A549 treated with AZD2906 at 1 μM for 4 hours (cell line): Measurements from ENCODE around the gene SLC7A7. TPM values are rescaled to one million over a fixed set of nuclear protein-coding genes. Genes with fewer than 3 reads are reported as not detected.

Experiments used
- total RNA-seq: library from RNA; stranded (reverse); fragments of 200-300 nt; extraction: Qiagen RNA extraction; gene quantifications from 5 replicates; pipeline ENCODE4 v1.2.3, GENCODE V29; 2022

SLC7A7 gene
- 18.9 to 31.0 TPM (median 23.9 TPM) in 5 replicates for total RNA-seq

GRCh38 chr14:22814941-22815713 lies at the start of gene SLC7A7:
SLC7A7 (minus strand) TSS chr14:22815435; CDS start chr14:22813398, 2,037 bp downstream.

DNA sequence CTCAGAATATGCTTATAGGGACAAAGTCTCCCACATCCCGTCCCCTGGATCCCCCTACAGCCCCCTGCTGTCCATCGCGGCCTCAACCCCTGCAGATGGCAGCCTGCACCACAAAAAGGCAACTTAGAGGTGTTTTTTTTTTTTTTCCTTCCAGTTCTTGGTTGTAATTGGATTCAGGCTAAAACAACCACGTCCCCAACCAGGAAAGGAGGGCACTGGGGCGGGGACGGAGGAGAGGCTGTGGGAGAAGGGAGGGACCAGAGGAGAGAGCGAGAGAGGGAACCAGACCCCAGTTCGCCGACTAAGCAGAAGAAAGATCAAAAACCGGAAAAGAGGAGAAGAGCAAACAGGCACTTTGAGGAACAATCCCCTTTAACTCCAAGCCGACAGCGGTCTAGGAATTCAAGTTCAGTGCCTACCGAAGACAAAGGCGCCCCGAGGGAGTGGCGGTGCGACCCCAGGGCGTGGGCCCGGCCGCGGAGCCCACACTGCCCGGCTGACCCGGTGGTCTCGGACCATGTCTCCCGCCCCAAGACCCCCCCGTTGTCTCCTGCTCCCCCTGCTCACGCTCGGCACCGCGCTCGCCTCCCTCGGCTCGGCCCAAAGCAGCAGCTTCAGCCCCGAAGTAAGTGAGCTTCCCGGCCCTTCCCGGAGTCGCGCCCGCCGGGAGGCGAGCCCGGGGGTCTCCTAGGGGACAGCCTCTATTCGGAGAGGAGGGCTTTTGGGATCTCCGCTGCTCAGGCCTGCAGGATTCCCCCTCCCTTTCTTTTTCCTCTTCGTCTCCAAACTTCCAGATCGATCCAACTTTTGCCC lies 21.3 kb upstream of the SLC7A7 start, which contains the start of gene MMP14:
Gene MMP14, plus strand, starts transcription at position 285 of the 813 bp plus-strand sequence. Its CDS starts 233 bp downstream, at position 518.

GRCh38 chr14:22829661-22830442 lies 14.6 kb upstream of the SLC7A7 start, which contains the start of gene MRPL52:
MRPL52 (plus strand) TSS chr14:22829887; CDS start chr14:22829913, 26 bp downstream.

GRCh38 chr14:22766457-22767322 lies 48.5 kb downstream of the SLC7A7 start, which contains the start of gene OXA1L:
OXA1L (plus strand) TSS chr14:22766688; CDS start chr14:22766702, 14 bp downstream.

Other genes starting within 250 kb of the SLC7A7 start
- gene DAD1, start 226.2 kb downstream of the SLC7A7 start, total RNA-seq: 341 to 368 TPM (median 352 TPM) in 5 replicates
- gene ABHD4, start 217.1 kb downstream of the SLC7A7 start, total RNA-seq: 43.1 to 50.2 TPM (median 48.7 TPM) in 5 replicates
- not detected in 5 replicates for gene OR6J1, start 171.1 kb downstream of the SLC7A7 start, total RNA-seq
- 142 to 163 TPM (median 159 TPM) in 5 replicates for gene OXA1L, start 48.7 kb downstream of the SLC7A7 start, total RNA-seq
- gene MRPL52, start 14.5 kb upstream of the SLC7A7 start, total RNA-seq: 128 to 227 TPM (median 194 TPM) in 5 replicates
- gene MMP14, start 21.1 kb upstream of the SLC7A7 start, total RNA-seq: 0.44 to 0.74 TPM (median 0.55 TPM) in 5 replicates
- gene LRP10, start 56.3 kb upstream of the SLC7A7 start, total RNA-seq: 70.7 to 81.5 TPM (median 77.8 TPM) in 5 replicates
- gene REM2, start 67.8 kb upstream of the SLC7A7 start, total RNA-seq: 0.28 to 0.38 TPM (median 0.33 TPM) in 5 replicates
- gene RBM23, start 103.7 kb upstream of the SLC7A7 start, total RNA-seq: 53.1 to 62.4 TPM (median 56.4 TPM) in 5 replicates
- gene PRMT5, start 113.9 kb upstream of the SLC7A7 start, total RNA-seq: 90.1 to 270 TPM (median 99.0 TPM) in 5 replicates
- 34.1 to 39.9 TPM (median 35.6 TPM) in 5 replicates for gene HAUS4, start 141.7 kb upstream of the SLC7A7 start, total RNA-seq
- 31.9 to 40.2 TPM (median 34.0 TPM) in 5 replicates for gene AJUBA, start 167.1 kb upstream of the SLC7A7 start, total RNA-seq
- gene C14orf93, start 194.7 kb upstream of the SLC7A7 start, total RNA-seq: 2.5 to 3.5 TPM (median 3.5 TPM) in 5 replicates
- gene PSMB5, start 219.5 kb upstream of the SLC7A7 start, total RNA-seq: 293 to 320 TPM (median 308 TPM) in 5 replicates
- not detected in 5 replicates for gene PSMB11, start 226.8 kb upstream of the SLC7A7 start, total RNA-seq
- gene CDH24, start 242.1 kb upstream of the SLC7A7 start, total RNA-seq: 2.5 to 4.6 TPM (median 4.4 TPM) in 5 replicates